ENCODE results near the gene HIGD2A. TPM values are rescaled to one million over a fixed set of nuclear protein-coding genes. Genes with fewer than 3 reads are reported as not detected.

HIGD2A gene
- total and polyA plus RNA-seq, 10 of the 15 experiments (the other 5 are each of a cell fraction or from before 2014, with no cell fraction given): 152 to 348 (median 194) TPM

DNA sequence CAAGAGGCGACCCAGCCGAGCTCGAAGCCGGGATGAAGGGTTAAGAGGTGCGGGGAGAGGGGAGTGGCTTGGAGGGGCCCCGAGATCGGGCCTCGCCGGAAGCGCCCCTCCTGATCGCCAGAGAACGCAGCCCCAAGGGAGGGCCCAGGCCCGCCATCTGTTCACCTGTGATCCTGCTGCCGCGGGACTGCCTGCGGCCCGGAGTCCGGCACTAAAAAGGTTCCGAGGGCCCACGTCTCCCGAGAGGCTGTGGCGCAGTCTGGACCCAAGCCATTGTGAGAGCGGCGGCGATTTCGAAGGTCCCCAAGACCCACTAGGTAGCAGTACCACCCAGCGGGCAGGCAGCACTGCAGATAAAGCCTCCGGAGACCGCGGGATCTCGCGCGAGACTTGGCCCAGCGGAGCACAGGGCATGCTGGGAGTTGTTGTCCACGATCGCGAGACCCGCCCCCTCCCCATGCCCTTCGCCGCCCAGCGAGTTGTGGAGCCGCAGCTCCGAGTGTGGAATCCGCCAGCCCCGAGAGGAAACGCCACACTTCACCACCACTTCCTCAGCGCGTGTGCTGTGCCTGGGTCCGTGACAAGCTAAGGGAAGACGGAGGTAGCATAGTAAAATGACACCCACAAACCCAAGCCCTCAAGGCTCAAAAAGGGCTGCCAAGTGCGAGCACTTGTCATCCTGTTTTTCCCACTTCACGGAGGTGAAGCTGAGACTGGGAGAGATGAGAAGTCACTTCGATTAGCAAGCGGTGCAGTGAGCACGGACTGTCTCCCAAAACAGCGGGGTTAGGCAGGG is 26.9 kb upstream of the HIGD2A start, which contains the start of gene KIAA1191 (continued):
- TF ChIP-seq MTA3 (IDR thresholded peaks at IDR 0.05; ENCODE audit: borderline replicate concordance, low read length) (no peak), ZZZ3 (IDR thresholded peaks at IDR 0.05; ENCODE audit: control insufficient read depth, insufficient read length, low read depth) (no peak), CHD2 (IDR thresholded peaks at IDR 0.05; ENCODE audit: borderline replicate concordance, low read depth, low read length) (peak; percentile 99), LARP7 (IDR thresholded peaks at IDR 0.05) (peak; percentile 73; the same call in 1 of the 2 replicates), BMI1 (IDR thresholded peaks at IDR 0.05; ENCODE audit: borderline replicate concordance) (no peak), TCF12 (IDR thresholded peaks at IDR 0.05; ENCODE audit: low read depth, low read length) (peak; percentile 57; the same call in 1 of the 2 replicates), TBL1XR1 (IDR thresholded peaks at IDR 0.05; ENCODE audit: low read depth, low read length) (no peak), NFYB (IDR thresholded peaks at IDR 0.05; ENCODE audit: insufficient read depth, low read depth, low read length) (no peak), BRCA1 (IDR thresholded peaks at IDR 0.05; ENCODE audit: low read depth, low read length) (peak; percentile 88), ZSCAN29 (IDR thresholded peaks at IDR 0.05) (no peak), NFYA (IDR thresholded peaks at IDR 0.05; ENCODE audit: borderline replicate concordance, low read depth, low read length) (no peak), PAX5 (IDR thresholded peaks at IDR 0.05; ENCODE audit: borderline replicate concordance, low read depth, low read length) (peak; percentile 51; the same call in 1 of the 2 replicates), NR2C2 (IDR thresholded peaks at IDR 0.05; ENCODE audit: borderline replicate concordance, control insufficient read depth, insufficient read length, low read depth) (no peak), SMARCA5 (IDR thresholded peaks at IDR 0.05) (peak; percentile 90), BCL11A (IDR thresholded peaks at IDR 0.05; ENCODE audit: low read depth, low read length) (no peak), DPF2 (IDR thresholded peaks at IDR 0.05) (peak; percentile 58), STAT1 (conservative IDR thresholded peaks at IDR 0.05) (peak; percentile 25), FOXK2 (IDR thresholded peaks at IDR 0.05) (no peak)
- TF ChIP-seq, protein P1, sequence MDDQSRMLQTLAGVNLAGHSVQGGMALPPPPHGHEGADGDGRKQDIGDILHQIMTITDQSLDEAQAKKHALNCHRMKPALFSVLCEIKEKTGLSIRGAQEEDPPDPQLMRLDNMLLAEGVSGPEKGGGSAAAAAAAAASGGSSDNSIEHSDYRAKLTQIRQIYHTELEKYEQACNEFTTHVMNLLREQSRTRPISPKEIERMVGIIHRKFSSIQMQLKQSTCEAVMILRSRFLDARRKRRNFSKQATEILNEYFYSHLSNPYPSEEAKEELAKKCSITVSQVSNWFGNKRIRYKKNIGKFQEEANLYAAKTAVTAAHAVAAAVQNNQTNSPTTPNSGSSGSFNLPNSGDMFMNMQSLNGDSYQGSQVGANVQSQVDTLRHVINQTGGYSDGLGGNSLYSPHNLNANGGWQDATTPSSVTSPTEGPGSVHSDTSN (IDR thresholded peaks at IDR 0.05; ENCODE audit: insufficient replicate concordance, low read depth, low read length): no peak
- TF ChIP-seq, protein P2, sequence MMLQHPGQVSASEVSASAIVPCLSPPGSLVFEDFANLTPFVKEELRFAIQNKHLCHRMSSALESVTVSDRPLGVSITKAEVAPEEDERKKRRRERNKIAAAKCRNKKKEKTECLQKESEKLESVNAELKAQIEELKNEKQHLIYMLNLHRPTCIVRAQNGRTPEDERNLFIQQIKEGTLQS (IDR thresholded peaks at IDR 0.05; ENCODE audit: borderline replicate concordance, extremely low read depth, low read depth, low read length): no peak
- TF ChIP-seq, protein P3, sequence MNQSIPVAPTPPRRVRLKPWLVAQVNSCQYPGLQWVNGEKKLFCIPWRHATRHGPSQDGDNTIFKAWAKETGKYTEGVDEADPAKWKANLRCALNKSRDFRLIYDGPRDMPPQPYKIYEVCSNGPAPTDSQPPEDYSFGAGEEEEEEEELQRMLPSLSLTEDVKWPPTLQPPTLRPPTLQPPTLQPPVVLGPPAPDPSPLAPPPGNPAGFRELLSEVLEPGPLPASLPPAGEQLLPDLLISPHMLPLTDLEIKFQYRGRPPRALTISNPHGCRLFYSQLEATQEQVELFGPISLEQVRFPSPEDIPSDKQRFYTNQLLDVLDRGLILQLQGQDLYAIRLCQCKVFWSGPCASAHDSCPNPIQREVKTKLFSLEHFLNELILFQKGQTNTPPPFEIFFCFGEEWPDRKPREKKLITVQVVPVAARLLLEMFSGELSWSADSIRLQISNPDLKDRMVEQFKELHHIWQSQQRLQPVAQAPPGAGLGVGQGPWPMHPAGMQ (IDR thresholded peaks at IDR 0.05; ENCODE audit: borderline replicate concordance): peak; percentile 81
- TF ChIP-seq, protein P4, sequence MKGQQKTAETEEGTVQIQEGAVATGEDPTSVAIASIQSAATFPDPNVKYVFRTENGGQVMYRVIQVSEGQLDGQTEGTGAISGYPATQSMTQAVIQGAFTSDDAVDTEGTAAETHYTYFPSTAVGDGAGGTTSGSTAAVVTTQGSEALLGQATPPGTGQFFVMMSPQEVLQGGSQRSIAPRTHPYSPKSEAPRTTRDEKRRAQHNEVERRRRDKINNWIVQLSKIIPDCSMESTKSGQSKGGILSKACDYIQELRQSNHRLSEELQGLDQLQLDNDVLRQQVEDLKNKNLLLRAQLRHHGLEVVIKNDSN (IDR thresholded peaks at IDR 0.05; ENCODE audit: borderline replicate concordance, extremely low read length, insufficient read depth, low read depth, low read length): no peak
- TF ChIP-seq, protein P5, sequence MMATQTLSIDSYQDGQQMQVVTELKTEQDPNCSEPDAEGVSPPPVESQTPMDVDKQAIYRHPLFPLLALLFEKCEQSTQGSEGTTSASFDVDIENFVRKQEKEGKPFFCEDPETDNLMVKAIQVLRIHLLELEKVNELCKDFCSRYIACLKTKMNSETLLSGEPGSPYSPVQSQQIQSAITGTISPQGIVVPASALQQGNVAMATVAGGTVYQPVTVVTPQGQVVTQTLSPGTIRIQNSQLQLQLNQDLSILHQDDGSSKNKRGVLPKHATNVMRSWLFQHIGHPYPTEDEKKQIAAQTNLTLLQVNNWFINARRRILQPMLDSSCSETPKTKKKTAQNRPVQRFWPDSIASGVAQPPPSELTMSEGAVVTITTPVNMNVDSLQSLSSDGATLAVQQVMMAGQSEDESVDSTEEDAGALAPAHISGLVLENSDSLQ (IDR thresholded peaks at IDR 0.05): no peak
- TF ChIP-seq, protein P6, sequence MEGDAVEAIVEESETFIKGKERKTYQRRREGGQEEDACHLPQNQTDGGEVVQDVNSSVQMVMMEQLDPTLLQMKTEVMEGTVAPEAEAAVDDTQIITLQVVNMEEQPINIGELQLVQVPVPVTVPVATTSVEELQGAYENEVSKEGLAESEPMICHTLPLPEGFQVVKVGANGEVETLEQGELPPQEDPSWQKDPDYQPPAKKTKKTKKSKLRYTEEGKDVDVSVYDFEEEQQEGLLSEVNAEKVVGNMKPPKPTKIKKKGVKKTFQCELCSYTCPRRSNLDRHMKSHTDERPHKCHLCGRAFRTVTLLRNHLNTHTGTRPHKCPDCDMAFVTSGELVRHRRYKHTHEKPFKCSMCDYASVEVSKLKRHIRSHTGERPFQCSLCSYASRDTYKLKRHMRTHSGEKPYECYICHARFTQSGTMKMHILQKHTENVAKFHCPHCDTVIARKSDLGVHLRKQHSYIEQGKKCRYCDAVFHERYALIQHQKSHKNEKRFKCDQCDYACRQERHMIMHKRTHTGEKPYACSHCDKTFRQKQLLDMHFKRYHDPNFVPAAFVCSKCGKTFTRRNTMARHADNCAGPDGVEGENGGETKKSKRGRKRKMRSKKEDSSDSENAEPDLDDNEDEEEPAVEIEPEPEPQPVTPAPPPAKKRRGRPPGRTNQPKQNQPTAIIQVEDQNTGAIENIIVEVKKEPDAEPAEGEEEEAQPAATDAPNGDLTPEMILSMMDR (IDR thresholded peaks at IDR 0.05 in 2 of 3, conservative IDR thresholded peaks at IDR 0.05 in 1 of 3; ENCODE audit: control insufficient read depth in 2 of 3, extremely low read depth in 1 of 3, insufficient read depth in 1 of 3, low read depth in 3 of 3, low read length in 3 of 3): peak; percentile 10 to 51 (median 31); a peak in 3 of 6 replicates
